ENCODE data around the gene MT1F.
"Not testable (repeated sequence)": the region's sequence is repeated elsewhere in the genome, so short reads cannot be mapped to it uniquely, and the experiment has no call there.

MT1F gene

GRCh38 chr16:56673921-56674320, 16.2 kb downstream of the MT1F start:
- ATAC-seq (replicated peaks) (no peak), DNase-seq (no peak)
- H3K27ac Mint-ChIP-seq = no peak overlapping the region
- H3K4me1 Mint-ChIP-seq (ENCODE audit: low read depth in 2 of 2) = peaks cover 12 to 15% of the 10 kb centered on the region in 2 donors
- H3K9me3 Mint-ChIP-seq = no peaks in the 10 kb centered on the region
- no peaks in the 10 kb centered on the region for H3K36me3 Mint-ChIP-seq (ENCODE audit: insufficient read depth)
- no peak overlapping the region for H3K4me3 Mint-ChIP-seq
- H3K27me3 Mint-ChIP-seq = peaks cover 32 to 78% of the 10 kb centered on the region in 2 donors

- not testable (repeated sequence) for DNase-seq; H3K4me3 Mint-ChIP-seq; H3K36me3 Mint-ChIP-seq (ENCODE audit: insufficient read depth); H3K27ac Mint-ChIP-seq; ATAC-seq (replicated peaks); H3K9me3 Mint-ChIP-seq
- H3K27me3 Mint-ChIP-seq = peaks cover 26 to 72% of the 10 kb centered on the region in 2 donors
- peaks cover 12 to 13% of the 10 kb centered on the region in 2 donors for H3K4me1 Mint-ChIP-seq (ENCODE audit: low read depth in 2 of 2)
These were observed 16.8 kb downstream of the MT1F start for GRCh38 chr16:56674570-56674969.

- no peaks in the 10 kb centered on the region for H3K36me3 Mint-ChIP-seq (ENCODE audit: insufficient read depth)
- ATAC-seq (replicated peaks) (peak; percentile 93), DNase-seq (peak; percentile 34 to 47 (median 46))
- H3K4me1 Mint-ChIP-seq (ENCODE audit: low read depth in 2 of 2) = peaks cover 9 to 10% of the 10 kb centered on the region in 2 donors
- peaks cover 18 to 60% of the 10 kb centered on the region in 2 donors for H3K27me3 Mint-ChIP-seq
- H3K4me3 Mint-ChIP-seq = peak overlapping the region; percentile 71 to 75
- no peaks in the 10 kb centered on the region for H3K9me3 Mint-ChIP-seq
- H3K27ac Mint-ChIP-seq = peak overlapping the region in 1 of 2 donors; percentile 29
These were observed 18.0 kb downstream of the MT1F start for GRCh38 chr16:56675685-56676210.

- H3K27me3 Mint-ChIP-seq = peaks cover 10 to 45% of the 10 kb centered on the region in 2 donors
- H3K4me1 Mint-ChIP-seq (ENCODE audit: low read depth in 2 of 2) = peaks cover 16 to 17% of the 10 kb centered on the region in 2 donors
- no peak for DNase-seq
- ATAC-seq (replicated peaks) = no peak
- peaks cover 6% of the 10 kb centered on the region for H3K36me3 Mint-ChIP-seq (ENCODE audit: insufficient read depth)
- no peak overlapping the region for H3K27ac Mint-ChIP-seq
- H3K4me3 Mint-ChIP-seq = no peak overlapping the region
- no peaks in the 10 kb centered on the region for H3K9me3 Mint-ChIP-seq
These were observed 19.7 kb downstream of the MT1F start for GRCh38 chr16:56677474-56677873.

- no peak for DNase-seq
- peaks cover 27% of the 10 kb centered on the region in 2 donors for H3K4me1 Mint-ChIP-seq (ENCODE audit: low read depth in 2 of 2)
- H3K27ac Mint-ChIP-seq = no peak overlapping the region
- ATAC-seq (replicated peaks) = no peak
- H3K9me3 Mint-ChIP-seq = no peaks in the 10 kb centered on the region
- peaks cover 13% of the 10 kb centered on the region for H3K36me3 Mint-ChIP-seq (ENCODE audit: insufficient read depth)
- peaks cover 10 to 28% of the 10 kb centered on the region in 2 donors for H3K27me3 Mint-ChIP-seq
- H3K4me3 Mint-ChIP-seq = no peak overlapping the region
These were observed 21.4 kb downstream of the MT1F start for GRCh38 chr16:56679078-56679730.

- Mint-ChIP-seq H3K27me3 (peaks cover 9 to 22% of the 10 kb centered on the region in 2 donors), H3K27ac (no peak overlapping the region), H3K36me3 (ENCODE audit: insufficient read depth) (peaks cover 13% of the 10 kb centered on the region), H3K4me3 (no peak overlapping the region), H3K4me1 (ENCODE audit: low read depth in 2 of 2) (peaks cover 28 to 31% of the 10 kb centered on the region in 2 donors), H3K9me3 (no peaks in the 10 kb centered on the region)
- DNase-seq (no peak), ATAC-seq (replicated peaks) (no peak)
These were observed 22.1 kb downstream of the MT1F start for GRCh38 chr16:56679818-56680217.

- peak within 1 kb of the TSS; percentile 84 to 96 for H3K4me3 Mint-ChIP-seq
- H3K27me3 Mint-ChIP-seq = no peaks in the 10 kb centered on the region
- H3K36me3 Mint-ChIP-seq (ENCODE audit: insufficient read depth) = peaks cover 13% of the 10 kb centered on the region
- peak within 1 kb of the TSS; percentile 90 to 96 for H3K27ac Mint-ChIP-seq
- H3K9me3 Mint-ChIP-seq = no peaks in the 10 kb centered on the region
- DNase-seq (peak; percentile 86 to 89 (median 89)), ATAC-seq (replicated peaks) (peak; percentile 98)
- H3K4me1 Mint-ChIP-seq (ENCODE audit: low read depth in 2 of 2) = peaks cover 19 to 21% of the 10 kb centered on the region in 2 donors
These were observed 24.4 kb downstream of the MT1F start, which contains the start of gene MT1X for GRCh38 chr16:56681939-56682702. Gene MT1X (plus strand): TSS chr16:56682470. CDS start chr16:56682541, 71 bp downstream.

- no peaks in the 10 kb centered on the region for H3K9me3 Mint-ChIP-seq
- no peaks in the 10 kb centered on the region for H3K27me3 Mint-ChIP-seq
These were observed 25.1 kb downstream of the MT1F start for GRCh38 chr16:56682703-56683397.

GRCh38 chr16:56683424-56684172, 25.8 kb downstream of the MT1F start:
- ATAC-seq (replicated peaks) (no peak), DNase-seq (no peak)
- Mint-ChIP-seq H3K36me3 (ENCODE audit: insufficient read depth) (peaks cover 13% of the 10 kb centered on the region), H3K27me3 (no peaks in the 10 kb centered on the region), H3K9me3 (no peaks in the 10 kb centered on the region), H3K27ac (peak overlapping the region; percentile 90 to 96), H3K4me1 (ENCODE audit: low read depth in 2 of 2) (peaks cover 19 to 21% of the 10 kb centered on the region in 2 donors), H3K4me3 (peak overlapping the region; percentile 84 to 96)

More at GRCh38 chr16:56682703-56683397, 25.1 kb downstream of the MT1F start:
- H3K4me3 Mint-ChIP-seq = peak overlapping the region; percentile 84 to 96
- ATAC-seq (replicated peaks) (peak; percentile 0), DNase-seq (peak in 1 of 3 experiments; percentile 24)
- H3K27ac Mint-ChIP-seq = peak overlapping the region; percentile 90 to 96
- peaks cover 19 to 21% of the 10 kb centered on the region in 2 donors for H3K4me1 Mint-ChIP-seq (ENCODE audit: low read depth in 2 of 2)
- H3K36me3 Mint-ChIP-seq (ENCODE audit: insufficient read depth) = peaks cover 13% of the 10 kb centered on the region

- Mint-ChIP-seq H3K36me3 (ENCODE audit: insufficient read depth) (peaks cover 13% of the 10 kb centered on the region), H3K27me3 (peaks cover 0 to 7% of the 10 kb centered on the region in 2 donors), H3K4me3 (peak overlapping the region in 1 of 2 donors; percentile 96), H3K27ac (peak overlapping the region in 1 of 2 donors; percentile 13), H3K4me1 (ENCODE audit: low read depth in 2 of 2) (peaks cover 19 to 21% of the 10 kb centered on the region in 2 donors), H3K9me3 (no peaks in the 10 kb centered on the region)
- DNase-seq = no peak
- ATAC-seq (replicated peaks) = no peak
These were observed 26.6 kb downstream of the MT1F start for GRCh38 chr16:56684256-56684925.

GRCh38 chr16:56684926-56685590, 27.3 kb downstream of the MT1F start:
- H3K27ac Mint-ChIP-seq = no peak overlapping the region
- peaks cover 13% of the 10 kb centered on the region for H3K36me3 Mint-ChIP-seq (ENCODE audit: insufficient read depth)
- no peaks in the 10 kb centered on the region for H3K9me3 Mint-ChIP-seq
- ATAC-seq (replicated peaks) (no peak), DNase-seq (no peak)
- H3K4me1 Mint-ChIP-seq (ENCODE audit: low read depth in 2 of 2) = peaks cover 19 to 21% of the 10 kb centered on the region in 2 donors
- no peak overlapping the region for H3K4me3 Mint-ChIP-seq
- peaks cover 0 to 13% of the 10 kb centered on the region in 2 donors for H3K27me3 Mint-ChIP-seq

GRCh38 chr16:56686758-56687157, 29.0 kb downstream of the MT1F start:
- Mint-ChIP-seq H3K27ac (no peak overlapping the region), H3K4me3 (no peak overlapping the region), H3K9me3 (no peaks in the 10 kb centered on the region), H3K36me3 (ENCODE audit: insufficient read depth) (peaks cover 10% of the 10 kb centered on the region), H3K27me3 (peaks cover 0 to 24% of the 10 kb centered on the region in 2 donors), H3K4me1 (ENCODE audit: low read depth in 2 of 2) (peaks cover 13 to 17% of the 10 kb centered on the region in 2 donors)
- no peak for DNase-seq
- no peak for ATAC-seq (replicated peaks)

All from effector memory CD8-positive, alpha-beta T cell (primary cell).